HG03159 (cell line): ENCODE results near the gene DCAF7.
A peak's percentile ranks its signal among the peaks of the same experiment; 100 is the strongest.

ENCODE experiments used
- ATAC-seq: cut with Tn5 transposase; IDR thresholded peaks from one replicate; pipeline ENCODE4 v1.9.1; 2021; ENCODE audit warnings: mild to moderate bottlenecking, moderate library complexity; ENCODE audit not compliant: unreplicated experiment

DCAF7 gene

DNA sequence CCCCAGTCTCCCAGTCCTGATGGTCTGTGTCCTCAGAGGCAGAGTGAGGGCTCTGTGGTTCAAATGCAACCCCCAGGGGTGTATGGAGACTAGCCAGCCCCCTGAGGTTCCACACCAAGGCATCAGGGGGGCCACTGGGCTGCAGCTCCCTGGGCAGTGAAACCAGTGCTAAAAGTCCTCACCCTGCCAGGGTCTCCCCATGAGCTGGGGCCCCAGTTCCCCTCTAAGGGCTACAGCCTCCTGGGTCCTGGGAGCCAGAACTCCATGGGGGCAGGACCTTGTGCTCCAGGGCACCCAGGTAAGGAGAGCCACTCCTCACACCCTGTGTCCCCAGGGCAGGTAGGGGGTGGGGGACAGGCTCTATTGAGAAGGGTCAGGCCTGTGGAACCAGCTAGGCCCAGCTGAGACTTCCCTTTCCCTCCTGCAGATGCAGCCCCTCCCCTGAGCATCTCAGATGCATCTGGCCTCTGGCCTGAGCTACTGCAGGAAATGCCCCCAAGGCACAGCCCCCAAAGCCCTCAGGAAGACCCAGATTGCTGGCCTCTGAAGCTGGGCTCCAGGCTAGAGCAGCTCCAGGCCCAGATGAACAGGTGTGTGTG lies 6.4 kb upstream of the DCAF7 start:
- no peak for ATAC-seq

DNA sequence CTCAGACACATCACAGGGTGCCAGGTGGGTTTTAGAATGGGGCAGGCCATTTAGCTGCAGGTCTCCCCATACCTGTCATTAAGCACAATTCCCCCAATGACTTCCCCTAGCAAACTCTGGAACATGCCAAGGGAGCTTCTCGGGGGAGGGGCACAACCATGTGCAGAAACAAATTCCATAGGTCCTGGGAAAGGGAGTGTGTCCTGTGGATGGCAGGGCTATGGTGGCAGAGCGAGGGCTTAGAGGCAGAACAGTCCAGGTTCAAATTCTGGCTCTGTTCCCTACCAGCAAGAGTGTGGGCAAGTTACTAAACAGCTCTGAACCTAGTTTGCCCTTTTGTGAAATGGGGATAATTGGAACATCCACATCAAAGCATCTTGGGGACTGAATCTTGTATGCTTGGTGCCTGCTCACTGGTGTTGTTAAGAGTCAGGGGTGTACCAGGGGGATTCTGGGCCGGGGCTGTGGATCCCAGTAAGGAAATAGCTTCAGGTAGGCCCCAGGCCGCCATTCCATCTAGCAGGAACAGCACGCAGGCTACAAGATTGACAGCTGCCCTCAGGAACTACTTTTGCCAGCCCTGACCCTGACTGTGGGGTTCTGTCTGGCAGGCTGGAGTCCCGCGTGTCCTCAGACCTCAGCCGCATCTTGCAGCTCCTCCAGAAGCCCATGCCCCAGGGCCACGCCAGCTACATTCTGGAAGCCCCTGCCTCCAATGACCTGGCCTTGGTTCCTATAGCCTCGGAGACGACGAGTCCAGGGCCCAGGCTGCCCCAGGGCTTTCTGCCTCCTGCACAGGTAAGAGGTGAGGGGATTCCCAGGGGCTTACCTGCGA lies 5.6 kb upstream of the DCAF7 start:
- no peak for ATAC-seq

DNA sequence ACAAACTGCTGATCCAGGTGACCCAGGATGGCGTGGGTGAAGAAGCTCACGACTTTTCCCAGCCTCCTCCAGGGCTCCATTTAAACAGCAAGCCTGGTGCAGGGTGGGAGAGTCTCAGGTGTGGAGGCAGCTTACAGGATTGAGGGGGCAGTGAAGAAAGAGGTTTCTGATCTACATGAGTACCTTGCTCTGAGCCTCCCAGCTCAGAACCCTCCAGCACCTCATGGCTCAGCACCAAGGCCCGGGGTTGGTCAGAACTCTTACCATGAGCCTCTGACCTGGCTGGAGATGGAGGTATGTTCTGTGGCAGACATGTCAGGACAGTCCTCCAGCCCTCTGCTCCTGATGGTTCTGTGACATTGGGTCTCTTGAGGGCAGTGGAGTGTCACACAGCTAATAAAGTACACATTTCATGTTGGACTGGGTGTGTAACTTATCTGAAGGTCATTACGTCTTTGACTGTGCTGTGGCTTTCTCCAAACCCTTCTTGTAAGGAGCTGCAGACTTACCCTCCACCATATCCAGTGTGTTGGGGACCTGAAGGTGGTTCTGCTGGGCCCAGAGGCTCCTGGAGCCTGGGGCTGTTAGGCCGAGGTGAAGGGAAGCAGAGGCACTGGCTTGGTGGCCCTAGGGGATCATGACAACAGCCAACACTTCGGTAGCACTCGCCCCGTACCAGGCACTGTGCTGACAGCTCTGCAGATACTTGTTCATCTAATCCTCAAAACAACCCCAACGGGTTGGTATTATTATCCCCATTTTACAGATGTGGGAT lies 3.8 kb upstream of the DCAF7 start:
- ATAC-seq = no peak

DNA sequence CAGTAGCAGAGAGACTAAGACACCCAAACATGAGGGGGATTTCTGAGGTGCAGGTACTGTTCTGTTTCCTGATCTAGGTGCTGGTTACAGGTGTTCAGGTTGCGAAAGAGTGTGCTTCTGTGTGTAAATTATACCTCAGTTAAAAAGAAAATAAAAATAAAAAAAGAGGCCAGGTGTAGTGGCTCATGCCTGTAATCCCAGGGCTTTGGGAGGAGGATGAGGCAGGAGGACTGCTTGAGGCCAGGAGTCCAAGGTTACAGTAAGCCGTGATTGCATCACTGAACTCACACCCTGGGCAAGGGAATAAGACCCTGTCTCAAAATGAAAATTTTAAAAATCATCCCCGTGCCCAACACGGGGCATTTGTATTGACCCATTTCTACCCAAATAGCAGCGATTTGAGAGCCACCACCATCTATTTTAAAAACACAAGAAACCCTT lies 3.2 kb upstream of the DCAF7 start:
- ATAC-seq = no peak

DNA sequence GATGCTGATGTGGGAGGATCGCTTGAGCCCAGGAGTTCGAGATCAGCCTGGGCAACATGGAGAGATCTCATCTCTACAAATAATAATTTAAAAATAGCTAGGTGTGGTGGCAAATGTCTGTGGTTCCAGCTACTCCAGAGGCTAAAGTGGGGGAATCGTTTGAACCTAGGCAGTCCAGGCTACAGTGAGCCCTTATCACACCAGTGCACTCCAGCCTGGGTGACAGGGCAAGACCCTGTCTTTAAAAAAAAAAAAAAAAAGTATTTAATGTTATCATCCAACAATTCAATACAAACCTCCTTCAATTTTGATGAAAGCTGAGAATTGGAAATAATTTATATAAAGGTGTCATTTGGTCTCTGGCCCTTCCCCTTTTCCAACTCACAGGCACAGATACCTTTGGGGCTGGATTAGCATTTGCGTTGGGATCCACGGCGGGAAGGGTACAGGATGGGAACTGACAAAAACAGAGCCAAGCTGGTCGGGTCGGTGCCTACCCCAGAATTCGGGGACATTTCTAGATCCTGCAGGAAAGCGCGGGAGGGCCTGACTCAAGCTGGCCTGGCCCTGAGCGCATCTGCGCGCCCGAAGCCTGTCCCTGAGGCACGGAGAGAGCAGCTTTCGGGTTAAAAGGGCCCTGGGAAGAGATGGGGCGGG lies 860 bp upstream of the DCAF7 start:
- peak; percentile 16 for ATAC-seq

DNA sequence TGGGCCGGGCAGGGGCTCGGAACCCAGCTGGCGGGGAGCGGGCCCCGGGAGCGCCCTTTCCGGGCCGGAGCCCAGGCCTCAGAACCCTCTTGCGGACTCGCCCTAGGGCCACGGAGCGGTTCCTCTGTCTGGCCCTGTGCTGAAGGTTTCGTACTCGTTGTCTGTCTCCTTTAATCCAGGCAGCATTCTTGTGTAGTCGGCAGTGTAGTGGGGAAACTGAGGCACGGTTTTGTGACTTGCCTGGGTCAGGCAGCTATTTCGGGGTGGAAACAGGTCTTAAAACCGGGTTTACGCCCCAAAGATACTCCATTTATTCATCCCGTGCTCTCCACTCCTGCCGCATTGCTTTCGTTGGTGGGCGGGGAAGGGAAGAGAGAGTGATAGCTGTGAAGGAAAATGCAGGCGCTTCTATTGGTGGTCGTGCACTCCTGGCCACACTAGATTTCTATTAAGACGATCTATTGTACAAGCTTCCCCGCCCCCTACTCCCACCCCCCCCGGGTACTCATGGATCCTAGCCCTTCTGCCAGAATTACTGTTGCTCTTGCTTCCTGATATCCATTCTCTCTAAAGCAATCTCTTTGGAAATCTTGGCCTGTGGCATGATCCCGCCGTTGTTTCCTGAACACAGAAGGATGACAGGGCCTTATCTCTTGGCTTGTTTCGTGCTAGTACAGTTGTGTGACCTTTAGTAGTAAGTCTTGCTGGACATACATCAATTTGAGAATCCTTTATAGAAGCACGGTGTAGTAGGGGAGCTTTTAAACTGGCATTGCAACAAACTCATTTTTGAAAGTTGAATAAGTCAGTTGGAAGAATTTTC lies 751 bp downstream of the DCAF7 start:
- ATAC-seq = peak; percentile 0

DNA sequence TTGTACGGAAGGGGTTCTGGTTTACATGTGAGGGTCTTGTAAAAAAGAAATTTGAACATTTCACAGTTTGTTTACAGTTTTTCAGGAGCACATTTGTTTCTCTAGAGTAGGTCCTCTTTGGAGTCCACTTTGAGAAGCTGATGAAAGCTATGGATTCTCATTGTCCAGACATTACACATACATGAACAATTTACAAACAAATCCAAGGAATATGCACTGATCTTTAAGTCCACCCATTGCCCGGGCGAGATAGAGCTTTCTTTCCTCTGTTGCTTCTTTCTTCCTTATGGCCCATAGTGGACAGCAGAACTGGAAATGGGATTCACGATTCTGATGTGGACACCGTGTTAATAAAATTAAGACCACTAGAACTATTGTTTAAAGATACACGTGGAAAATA lies 1.9 kb downstream of the DCAF7 start:
- ATAC-seq = no peak

DNA sequence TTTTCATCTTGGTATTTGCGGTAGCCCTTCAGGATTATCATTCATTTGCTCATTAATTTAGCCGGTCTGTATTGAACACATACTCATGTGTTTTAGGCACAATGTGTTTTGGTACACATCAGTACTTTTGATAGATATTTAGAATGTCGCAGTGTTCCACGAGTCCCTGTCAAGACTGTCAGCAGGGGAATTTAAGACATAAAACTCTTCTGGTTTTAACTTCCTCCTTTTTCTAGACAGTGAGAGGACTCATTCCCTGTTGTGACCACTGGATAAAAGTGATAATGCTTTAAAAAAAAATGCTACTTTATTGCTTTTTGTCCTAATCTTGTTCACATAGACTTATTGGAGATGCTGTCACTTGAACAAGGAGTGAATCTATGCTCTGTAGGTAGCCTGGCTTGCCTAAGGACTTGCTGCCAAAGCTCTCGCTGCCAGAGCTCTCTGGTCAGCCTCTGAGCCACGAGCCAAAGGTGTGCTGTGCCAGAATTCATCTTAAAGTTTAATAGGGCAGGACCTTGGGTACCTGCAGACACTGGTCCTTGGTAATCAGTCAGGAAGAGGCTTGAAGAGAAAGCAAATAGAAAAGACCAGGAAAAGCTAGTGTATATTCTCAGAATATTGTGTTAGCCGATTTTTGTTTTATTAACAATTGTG lies 5.4 kb downstream of the DCAF7 start:
- no peak for ATAC-seq

DNA sequence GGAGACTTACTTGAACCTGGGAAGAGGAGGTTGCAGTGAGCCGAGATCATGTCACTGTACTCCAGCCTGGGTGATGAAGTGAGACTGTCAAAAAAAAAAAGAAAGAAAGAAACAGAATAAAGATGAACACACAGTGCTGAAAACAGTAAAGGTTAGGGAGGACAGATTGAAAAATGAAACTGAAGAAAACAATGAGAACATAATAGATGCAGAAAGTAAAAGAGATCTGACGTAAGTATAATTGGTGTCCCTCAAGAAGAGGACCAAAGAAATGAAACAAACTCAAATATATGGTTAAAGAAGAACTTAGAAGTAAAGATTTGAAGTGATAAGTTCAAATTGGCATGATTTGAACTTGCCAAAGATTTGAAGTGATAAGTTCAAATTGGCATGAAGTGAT lies 7.1 kb downstream of the DCAF7 start:
- no peak for ATAC-seq

DNA sequence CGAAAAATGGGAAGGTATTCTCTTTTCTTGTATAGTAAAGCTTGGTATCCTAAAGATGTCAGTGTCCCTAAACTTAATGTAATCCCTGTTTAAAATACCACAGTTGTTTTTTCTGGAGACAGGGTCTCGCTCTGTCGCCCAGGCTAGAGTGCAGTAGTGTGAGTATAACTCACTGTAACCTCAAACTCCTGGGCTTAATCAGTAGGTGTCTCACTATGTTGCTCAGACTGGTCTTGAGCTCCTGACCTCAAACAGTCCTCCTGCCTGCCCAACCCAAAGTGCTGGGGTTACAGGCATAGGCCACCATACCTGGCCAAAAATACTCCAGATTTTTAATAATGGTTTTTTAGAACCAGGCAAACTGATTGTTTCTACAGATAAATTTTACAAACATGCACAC lies 8.2 kb downstream of the DCAF7 start:
- ATAC-seq = no peak

DNA sequence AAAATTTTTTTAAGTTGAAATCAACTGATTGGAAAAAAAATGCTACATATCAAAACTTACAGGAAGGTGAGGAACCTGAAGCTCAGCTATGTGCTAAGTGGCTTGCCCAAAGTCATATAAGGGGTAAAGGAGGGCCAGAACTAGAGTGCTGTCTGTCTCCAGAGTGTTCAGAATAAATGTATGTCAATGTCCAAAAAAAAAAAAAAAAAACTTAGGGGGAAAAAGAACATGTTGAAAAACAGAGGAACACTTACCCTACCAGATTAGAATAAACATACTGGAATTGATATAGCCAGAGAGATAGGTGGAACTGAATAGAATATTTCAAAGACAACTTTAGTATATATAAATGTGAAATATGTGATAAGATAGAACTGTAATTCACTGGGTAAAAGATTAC lies 11.5 kb downstream of the DCAF7 start:
- no peak for ATAC-seq

DNA sequence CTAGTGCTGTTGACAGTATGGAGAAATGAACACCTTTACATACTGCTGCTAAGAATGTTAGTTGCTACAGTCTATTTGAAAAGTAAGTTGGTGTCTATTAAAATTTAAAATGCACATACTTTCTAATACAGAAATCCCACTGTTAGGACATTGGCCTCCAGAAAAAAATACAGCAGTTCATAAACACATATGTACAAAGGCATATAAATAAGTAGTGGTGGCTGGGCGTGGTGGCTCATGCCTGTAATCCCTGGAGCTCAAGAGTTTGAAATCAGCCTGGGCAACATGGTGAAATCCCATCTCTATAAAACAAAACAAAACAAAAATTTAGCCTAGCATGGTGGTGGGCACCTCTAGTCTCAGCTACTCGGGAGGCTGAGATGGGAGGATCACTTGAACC lies 13.1 kb downstream of the DCAF7 start:
- no peak for ATAC-seq

DNA sequence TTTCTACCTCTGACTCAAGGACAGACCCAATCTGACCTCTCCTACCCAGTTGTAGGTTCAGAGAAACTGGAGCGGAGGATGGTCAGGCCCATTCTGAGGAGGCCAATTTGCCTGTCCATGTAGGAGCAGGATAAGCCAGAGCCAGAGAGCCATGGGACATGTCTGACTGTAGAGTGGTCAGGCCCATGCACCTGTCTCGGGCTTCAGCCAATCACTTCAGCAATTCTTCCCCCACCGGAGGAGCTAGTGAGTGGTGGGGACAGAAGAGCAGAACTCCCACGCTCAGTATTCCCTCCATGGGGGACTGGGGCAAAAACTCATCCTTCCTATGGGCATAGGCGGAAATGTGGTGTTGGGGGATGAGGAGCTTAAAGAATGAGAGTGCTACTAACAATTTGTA lies 14.3 kb downstream of the DCAF7 start:
- no peak for ATAC-seq

DNA sequence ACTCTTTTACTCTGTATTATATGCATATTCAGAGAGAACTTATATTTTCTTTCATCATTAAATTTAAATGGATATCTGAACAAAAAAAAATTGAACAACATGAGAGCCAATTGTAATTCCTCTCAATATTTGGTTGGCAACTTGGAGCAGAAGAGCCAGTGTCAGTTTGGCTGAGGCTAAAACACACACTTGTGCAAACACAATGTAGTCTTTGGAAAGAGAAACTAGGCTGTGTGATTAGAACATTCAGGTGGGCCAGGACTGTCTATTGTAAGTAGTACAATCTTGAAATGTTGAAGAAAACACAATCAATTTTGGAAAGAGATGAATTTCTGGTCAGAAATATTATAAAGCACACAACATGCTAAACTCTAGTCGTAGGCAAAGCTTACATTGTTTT lies 17.0 kb downstream of the DCAF7 start:
- ATAC-seq = no peak

DNA sequence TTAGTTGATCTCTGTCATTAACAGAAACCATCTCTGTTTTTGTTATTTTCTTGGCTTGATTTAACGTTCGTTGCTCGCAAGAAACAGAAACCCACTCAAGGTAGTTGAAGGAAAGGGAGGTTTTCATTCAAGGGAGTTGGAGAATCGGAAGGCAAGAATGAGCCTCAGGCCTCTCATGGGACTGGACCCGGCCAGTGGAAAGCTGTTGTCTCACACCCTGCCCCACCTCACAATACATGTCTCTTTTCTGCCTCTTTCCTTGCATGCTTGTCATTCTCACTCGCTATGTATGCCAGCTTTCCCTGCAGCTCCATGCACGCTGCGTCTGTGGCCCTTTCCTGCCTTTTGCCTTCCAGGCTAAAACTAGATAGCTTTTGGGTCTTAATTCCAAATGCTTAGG lies 18.3 kb downstream of the DCAF7 start:
- no peak for ATAC-seq

DNA sequence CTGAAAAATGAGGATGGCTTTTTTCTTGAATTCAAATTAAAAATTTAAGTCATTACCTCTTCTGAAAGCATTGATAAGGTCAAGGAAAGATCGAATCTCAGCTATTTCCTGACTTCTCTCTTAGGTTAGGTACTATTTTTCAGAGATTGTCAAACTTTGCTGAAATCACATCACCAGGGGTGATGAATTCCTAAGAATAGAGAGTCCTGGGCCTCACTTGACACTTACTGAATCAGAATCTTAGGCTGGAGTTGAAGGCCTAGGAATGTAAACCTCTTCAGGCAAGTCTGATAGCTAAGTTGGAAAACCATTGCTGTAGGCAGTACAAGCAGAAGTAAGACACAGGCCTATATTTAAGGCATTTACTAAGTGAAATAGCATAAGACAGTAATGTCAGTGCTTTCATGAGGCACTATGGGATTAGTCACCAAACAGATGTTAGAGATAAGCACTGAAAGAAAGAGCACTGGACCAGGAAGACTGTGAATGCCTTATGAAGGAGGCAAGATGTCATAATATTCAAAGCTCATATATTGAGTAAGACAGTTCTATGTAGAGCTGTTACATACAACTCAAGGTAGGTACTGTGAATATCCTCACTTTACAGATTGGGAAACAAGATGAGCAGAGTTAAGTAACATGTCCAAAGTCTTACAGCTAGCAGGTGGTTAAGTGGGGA lies 21.5 kb downstream of the DCAF7 start:
- no peak for ATAC-seq

DNA sequence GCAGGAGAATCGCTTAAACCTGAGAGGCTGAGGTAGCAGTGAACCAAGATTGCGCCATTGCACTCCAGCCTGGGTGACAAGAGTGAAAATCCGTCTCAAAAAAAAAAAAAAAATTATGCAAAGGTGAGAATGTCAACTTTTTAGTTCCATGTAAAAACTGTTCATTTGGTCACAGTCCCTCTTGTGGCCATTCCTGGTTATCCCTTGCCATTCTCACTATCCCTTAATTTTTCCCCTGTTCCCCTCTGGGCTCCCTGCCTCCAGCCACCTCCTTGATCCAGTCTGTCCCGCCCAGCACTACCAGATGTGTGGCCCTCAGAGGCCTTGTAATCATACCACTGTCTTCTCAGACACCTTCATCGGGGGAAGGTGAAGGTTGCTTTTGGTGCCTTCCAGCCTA lies 23.4 kb downstream of the DCAF7 start:
- ATAC-seq = no peak

DNA sequence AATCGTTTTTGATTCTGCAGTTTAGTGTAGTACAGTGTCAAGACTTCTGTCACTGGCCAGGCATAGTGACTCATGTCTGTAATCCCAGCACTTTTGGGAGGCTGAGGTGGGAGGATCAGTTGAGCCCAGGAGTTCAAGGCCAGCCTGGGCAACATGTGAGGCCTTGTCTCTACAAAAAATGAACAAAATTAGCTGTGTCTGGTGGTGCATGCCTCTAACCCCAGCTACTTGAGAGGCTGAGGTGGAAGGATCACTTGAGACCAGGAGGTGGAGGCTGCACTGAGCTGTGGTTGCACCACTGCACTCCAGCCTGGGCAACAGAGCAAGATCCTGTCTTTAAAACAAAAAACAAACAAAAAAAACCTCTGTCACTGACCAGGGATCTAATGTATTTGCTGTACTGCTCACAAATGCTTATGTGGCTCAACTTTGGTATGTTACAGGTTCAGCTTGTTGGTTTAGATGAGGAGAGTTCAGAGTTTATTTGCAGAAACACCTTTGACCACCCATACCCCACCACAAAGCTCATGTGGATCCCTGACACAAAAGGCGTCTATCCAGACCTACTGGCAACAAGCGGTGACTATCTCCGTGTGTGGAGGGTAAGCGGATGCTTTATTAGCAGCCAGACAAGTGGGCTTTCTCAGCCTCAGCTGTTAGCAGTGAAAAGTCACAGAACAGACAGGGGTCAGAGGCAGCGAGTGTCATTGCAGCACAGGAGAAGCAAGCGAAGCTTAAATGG lies 27.9 kb downstream of the DCAF7 start:
- no peak for ATAC-seq

DNA sequence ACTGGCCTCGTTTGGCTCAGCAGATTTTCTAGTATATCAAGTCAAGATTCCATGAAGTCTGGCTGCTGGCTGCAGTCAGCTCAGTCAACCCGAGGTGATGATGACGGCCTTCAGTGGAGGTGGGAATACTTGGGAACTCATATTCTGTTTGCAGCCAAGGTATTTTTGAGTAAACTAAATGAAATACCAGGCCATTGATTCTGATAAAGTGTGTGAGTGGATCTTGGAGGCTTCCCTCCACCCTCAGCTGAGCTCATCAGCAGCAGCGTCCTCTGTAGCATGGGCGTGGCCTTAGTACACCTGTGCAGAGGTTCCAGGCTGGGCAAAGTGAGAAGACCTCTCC lies 28.5 kb downstream of the DCAF7 start:
- no peak for ATAC-seq
